NCI-H2029 (cell line): ENCODE data around the gene FGF18.

ENCODE experiments used
- DNase-seq: peaks from one replicate; lab custom pipeline; 2025; lab: John Stamatoyannopoulos, UW

FGF18 gene

GRCh38 chr5:171422902-171423663 lies 3.6 kb downstream of the FGF18 start:
- no peak for DNase-seq

- DNase-seq, result no peak
These were observed 5.3 kb downstream of the FGF18 start for GRCh38 chr5:171424726-171425125.

- DNase-seq, result no peak
These were observed 6.3 kb downstream of the FGF18 start for GRCh38 chr5:171425596-171426244.

GRCh38 chr5:171426266-171426665 lies 6.8 kb downstream of the FGF18 start:
- no peak for DNase-seq

- no peak for DNase-seq
These were observed 7.2 kb downstream of the FGF18 start for GRCh38 chr5:171426680-171427079.

GRCh38 chr5:171427318-171428167 lies 8.1 kb downstream of the FGF18 start:
- DNase-seq, result no peak

- DNase-seq, result no peak
These were observed 8.8 kb downstream of the FGF18 start for GRCh38 chr5:171428168-171428696.

GRCh38 chr5:171428809-171429542 lies 9.5 kb downstream of the FGF18 start:
- DNase-seq, result no peak

GRCh38 chr5:171429543-171429910 lies 10.1 kb downstream of the FGF18 start:
- DNase-seq, result no peak

GRCh38 chr5:171431251-171431777 lies 11.9 kb downstream of the FGF18 start:
- no peak for DNase-seq

GRCh38 chr5:171432076-171432475 lies 12.6 kb downstream of the FGF18 start:
- no peak for DNase-seq

- DNase-seq, result no peak
These were observed 13.3 kb downstream of the FGF18 start for GRCh38 chr5:171432583-171433351.

- DNase-seq, result no peak
These were observed 13.9 kb downstream of the FGF18 start for GRCh38 chr5:171433352-171433698.

- no peak for DNase-seq
These were observed 14.7 kb downstream of the FGF18 start for GRCh38 chr5:171433982-171434676.

- DNase-seq, result no peak
These were observed 15.4 kb downstream of the FGF18 start for GRCh38 chr5:171434874-171435273.

- DNase-seq, result no peak
These were observed 16.5 kb downstream of the FGF18 start for GRCh38 chr5:171435908-171436307.

GRCh38 chr5:171436804-171437285 lies 17.4 kb downstream of the FGF18 start:
- no peak for DNase-seq

- no peak for DNase-seq
These were observed 17.9 kb downstream of the FGF18 start for GRCh38 chr5:171437286-171437821.

- no peak for DNase-seq
These were observed 19.3 kb downstream of the FGF18 start for GRCh38 chr5:171438738-171439137.

GRCh38 chr5:171441246-171441791 lies 21.9 kb downstream of the FGF18 start:
- no peak for DNase-seq
